HG03378 (cell line): ENCODE data around the gene PRKCE.

Experiments used
- ATAC-seq: cut with Tn5 transposase; IDR thresholded peaks from one replicate; pipeline ENCODE4 v1.9.1; 2021; ENCODE audit warnings: mild to moderate bottlenecking, moderate library complexity; ENCODE audit not compliant: unreplicated experiment

The PRKCE gene

DNA sequence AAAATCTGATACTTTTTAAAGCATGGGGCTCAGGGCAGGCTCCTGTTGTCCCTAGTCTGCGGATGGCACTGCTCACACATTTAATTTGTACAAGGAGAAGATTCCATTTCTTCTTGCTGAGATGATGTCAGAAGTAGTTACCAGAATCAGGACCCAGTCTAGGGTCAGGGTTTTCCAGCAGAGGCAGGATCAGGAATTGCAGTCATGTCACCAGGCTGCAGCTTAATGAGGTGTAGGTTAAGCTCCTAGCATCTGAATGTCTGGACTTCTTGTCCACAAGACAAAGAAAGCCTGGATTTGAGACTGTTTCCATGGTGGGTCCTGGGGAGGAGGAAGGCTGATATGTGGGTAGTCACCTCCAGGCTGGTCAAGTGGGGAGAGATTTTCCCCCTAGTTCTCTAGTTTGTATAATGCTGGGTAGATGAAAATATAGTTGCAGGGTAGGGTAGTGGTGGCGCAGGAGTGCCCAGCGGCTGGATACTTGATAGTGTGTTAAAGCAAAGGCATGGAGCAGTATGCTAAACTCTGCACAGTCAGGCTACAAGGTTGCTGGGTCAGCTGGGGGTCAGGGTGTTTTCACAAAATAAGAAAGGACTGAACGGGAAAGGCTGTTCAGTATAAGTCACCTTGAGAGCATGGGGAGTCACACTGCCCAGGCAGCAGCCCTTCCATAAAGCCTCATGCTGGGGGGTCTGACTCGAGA, 148.4 kb downstream of the PRKCE start:
- no peak for ATAC-seq

DNA sequence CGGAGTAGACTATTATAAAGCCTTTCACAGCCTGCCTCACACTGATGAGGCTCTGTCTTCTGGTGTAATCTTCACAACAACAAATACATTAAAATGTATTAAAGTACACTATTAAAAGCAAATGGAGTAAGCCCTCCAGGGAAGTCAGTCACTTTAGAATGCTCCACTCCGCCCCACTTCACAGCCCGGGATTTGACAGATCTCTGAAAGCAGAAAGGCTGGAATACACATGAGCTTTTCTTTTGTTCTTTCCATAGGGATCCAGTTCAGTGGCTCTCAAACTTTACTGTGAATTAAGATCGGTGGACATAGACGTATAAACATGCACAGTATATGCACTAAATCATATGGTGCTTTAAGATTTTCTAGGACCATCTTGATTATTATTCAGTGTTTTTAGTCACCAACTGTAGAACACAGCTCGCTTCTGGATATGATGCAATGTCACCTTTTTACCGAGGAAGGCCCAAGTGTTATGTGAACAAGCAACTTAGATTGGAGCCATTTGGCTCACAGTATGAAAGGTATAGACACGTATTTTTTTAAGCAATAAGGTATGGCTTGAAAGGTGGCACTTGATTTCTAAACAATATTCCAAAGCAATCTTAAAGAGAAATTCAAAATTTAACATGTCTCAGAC, 151.1 kb downstream of the PRKCE start:
- ATAC-seq, result no peak

DNA sequence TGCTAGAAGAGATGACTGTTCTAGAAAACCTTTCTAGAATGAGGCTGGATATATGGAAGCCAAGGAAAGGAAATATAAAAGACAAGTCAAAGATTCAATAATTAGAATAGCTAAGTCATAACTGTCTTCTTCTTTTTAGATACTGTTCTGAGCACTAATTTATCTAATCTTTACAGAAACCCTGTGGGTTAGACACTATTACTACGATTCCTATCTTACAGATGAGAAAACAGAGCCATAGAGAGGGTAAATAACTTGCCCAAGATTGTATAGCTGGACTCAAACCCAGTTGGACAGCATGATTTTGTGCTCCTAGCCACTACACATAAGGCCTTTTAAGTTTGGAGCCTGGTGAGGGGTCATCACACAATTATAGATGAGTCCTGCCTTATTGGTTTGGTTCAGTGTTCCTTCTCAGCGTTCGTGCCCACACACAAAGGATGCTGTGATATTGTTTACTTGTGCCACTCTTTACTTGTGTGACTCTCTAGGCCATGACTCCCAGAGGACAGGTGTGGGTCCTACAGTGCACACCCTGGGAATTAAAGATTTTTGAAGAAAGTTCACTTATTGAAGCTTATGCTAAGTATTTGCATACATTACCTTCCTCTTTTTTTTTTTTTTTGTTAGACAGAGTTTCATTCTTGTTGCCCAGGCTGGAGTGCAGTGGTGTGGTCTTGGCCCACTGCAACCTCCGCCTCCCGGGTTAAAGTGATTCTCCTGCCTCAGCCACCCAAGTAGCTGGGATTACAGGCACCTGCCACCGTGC, 153.7 kb downstream of the PRKCE start:
- no peak for ATAC-seq

DNA sequence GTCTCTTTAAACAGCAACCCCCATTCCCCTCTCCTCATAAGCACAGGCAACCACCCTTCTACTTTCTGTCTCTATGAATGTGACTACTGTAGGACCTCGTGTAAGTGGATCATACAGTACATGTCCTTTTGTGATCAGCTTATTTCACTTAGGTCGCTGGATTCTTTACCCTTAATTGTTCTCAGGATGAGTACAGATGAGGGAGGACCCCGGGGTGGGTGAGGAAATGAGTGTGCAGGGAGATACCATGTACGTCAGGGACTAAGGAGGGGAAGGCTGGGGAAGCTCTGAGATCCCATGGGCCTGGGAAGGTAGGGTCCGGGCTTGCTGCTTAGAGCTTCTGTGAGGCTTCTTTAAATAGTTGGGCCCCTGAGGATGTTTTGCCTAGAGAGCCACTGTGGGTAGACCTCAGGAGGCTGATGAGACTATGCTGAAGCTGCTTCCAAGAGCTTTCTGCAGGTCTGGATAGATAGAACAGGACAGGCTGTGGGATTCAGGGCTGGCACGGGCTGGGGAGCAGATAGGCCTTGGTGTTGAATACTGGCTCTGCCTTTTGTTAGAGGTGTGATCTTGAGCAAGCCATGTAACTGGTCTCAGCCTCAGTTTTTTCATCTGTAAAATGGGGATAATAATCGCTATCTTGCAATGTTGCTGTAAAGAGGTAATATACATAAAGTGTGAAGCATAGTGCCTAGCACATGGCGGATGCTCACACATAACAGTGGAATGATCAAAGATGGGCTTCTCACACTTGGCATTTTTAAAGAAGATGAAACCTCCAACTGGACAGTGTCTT, 155.3 kb downstream of the PRKCE start:
- ATAC-seq, result no peak

DNA sequence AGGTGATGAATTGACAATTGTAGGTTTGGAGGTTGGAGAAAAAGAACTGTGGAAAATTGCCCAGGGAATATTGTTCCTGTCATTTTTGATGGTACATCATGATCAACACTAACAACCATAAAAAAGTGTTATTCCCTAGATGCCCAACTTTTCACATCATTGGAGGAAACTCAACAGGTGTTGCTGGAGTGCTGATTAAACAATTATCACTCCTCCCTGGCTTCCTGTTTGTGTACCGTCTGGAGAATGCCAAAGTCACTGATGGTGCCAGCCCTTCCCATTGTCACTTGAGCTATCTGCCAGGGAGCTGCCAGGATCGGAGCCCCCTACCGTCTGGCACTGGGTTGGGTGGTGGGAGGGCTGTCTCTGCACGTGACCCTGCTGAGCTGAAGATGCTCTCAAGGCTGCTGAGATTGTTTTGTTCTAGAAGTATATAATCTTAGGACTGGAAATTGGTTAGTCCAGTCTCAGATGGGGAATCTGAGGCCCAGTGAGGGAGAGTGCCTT, 156.9 kb downstream of the PRKCE start:
- no peak for ATAC-seq

DNA sequence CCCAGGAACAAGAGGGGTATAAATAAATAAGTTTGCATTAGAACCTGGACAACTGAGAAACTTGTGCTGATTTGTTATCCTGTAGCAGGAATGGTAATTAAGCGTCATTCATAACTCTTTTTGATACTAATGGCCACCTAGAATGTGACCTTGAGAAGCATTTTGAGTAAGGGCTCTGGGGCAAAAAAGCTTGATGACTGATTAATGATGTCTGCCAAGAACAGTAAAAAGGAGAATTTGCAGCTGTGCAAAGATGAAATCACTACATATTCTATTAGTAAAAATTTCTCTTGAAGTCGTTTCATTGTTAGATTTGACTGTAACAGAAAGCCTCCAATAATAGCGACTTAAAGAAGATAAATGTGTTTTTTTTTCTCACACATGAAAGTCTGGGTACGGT, 157.7 kb downstream of the PRKCE start:
- ATAC-seq, result no peak

DNA sequence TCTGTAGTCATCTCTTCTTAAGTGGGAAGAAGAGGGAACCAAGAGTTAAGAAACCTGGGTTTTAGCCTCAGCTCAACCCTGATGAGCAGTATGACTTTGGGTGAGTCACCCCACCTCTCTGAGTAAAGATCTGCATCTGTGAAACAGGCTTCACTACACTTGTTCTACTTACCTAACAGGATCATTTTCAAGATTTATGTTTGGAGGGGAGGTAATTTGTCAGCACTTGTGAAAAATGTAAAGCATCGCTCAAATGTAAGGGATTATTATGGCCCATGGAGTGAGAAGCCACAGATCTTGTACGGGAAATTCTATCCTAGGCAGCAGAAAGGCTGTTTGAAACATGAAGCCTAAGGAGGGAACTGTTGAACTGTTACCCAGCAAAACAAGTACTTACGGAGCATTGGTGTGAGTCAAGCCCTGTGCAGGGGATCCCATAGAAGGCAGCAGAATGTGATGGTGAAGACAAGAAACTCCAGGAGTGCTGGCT, 160.6 kb downstream of the PRKCE start:
- no peak for ATAC-seq

DNA sequence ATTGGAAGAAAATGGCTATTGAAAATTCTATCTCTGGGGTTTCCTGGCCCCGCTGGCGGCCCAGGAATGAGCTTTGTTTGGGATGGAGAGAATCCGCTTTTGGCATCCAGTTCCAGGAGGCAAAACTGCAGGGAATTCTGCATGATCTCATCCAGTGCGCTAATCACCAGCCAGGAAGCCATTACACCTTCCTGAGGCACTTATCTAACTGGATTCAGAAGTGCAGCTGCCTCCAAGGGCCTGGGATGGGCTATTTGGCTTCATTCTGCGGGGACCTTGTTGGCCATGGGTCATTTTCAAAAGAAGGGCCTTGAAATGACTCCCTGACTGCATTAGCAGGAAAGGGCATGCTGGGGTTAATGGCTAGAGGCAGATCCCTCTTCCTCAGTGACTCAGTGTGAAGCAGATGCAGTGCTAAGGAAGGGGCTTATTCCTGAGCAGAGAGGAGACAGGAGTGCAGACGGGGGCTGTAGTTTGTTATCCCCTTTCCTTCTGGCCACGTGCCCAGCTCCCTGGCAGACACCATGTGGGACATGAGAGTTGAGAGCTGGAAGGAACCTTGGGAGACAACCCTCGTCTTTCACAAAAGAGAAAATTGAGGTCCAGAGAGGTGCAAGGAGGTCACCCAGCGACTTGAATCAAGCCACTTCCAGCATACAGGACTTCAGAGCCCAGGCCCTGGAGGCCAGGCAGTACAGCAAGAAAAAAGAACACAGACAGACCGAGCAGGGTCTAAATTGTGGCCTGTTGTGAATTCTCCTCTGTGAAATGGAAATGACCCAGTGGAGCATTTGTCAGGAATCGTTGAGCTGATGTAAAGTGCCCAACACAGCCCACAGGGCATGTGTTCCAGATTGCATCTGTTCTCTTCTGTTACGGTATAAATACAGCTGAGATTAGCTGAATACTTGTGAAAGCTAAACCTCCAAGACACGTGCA, 161.8 kb downstream of the PRKCE start:
- no peak for ATAC-seq

DNA sequence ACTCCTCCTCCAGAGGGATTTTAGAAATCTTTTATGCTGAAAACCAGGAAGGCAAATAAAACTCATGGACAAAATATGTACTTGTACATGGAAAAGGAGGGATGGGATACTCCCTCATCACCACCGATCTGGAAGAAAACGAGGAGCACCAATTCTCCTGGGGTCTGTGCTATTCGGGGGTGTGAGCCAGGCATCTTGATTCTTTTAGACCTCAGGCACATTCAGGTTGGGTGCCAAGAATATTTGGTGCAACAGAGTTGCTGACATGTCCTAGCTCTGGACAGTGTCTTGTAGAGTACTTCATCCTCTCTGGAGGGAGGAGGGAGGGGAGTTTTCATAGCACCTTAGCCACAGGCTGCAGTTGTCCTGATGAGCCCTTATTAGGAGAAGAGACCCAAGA, 163.0 kb downstream of the PRKCE start:
- no peak for ATAC-seq

DNA sequence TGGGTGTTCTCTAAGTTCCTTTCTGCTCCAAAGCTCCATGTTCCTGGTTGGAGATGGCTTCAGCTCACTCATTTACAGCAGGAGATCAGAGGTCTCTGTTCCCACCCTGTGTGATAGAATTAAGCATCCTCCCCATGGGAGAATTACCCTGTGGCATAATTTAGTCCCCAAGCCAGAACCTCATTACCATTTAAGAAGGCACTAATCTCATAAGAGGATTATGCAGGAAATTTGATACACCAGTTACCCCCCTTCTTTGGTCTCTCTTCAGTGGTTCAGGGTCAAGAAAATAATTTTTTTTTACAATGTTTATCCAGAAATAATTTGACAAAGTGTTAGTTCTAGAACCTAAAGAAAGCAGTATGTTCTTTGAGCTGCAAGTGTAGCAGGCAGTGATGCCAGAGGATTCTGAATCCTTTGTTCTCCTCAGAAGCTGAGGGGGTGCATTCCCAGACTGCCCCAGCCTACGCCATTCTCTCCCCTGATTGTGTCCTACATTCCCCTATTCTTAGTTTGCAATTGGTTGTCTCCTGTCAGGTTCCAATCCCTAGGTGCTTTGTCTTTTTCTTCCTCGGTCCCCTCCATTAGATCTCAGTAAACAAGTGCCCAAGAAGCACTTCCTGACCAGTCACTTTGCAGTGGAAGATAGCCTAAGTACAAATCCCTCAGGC, 163.6 kb downstream of the PRKCE start:
- ATAC-seq, result no peak

DNA sequence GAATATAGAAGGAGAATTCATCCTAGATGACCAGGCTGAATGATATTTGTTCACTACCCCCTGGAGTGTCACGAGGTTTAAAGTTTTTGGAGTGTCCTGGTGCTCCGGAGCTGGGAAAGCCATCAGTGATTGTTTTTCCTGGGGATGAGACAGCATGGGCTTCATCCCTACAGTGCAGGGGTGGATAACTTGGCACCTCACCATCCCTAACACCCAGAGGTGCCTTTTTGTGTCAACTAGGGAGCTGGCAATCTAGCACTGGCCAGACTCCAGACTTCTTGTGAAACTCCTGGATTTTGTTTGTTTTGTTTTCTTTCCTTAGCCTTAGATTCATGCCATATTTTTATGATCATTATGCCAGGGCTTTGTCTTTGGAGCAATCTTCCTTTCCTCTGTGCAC, 164.8 kb downstream of the PRKCE start:
- ATAC-seq, result no peak

DNA sequence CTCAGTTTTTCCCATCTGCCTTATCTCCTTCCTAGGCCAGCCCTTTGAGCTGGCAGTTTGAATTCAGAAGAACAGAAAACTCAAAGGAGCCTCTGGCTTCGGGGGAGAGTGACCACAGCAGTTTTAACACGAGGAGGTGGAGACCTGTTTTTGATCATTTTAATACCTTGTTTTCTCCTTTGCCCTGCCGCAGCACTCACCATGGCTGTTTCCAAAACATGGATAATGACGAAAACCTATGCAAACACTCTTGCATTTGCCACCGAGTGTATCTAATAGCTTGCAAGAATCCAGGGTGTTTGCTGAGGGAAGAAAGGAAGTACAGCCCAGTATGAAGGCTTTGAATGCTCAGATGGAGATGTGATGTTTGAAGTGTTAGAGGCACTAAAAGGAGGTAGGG, 167.1 kb downstream of the PRKCE start:
- no peak for ATAC-seq

DNA sequence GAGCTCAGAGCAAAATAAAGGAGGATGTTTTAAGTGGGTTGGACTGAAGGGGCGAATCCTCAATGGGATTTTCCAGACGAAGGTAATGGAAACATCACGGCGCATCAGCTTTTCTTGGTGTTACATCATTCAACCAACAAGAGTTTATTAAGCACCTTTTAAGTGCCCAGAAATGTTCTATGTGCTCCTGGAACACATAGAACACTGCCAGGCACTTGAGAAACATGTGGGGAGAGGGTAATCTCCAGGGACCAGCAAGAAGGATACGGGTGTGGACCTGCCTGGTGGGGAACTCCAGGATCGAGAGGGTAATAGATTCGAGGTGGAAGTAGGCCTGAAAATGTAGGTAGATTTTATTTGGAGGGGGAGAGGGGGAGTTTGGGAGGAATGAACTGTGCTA, 168.6 kb downstream of the PRKCE start:
- ATAC-seq, result no peak

DNA sequence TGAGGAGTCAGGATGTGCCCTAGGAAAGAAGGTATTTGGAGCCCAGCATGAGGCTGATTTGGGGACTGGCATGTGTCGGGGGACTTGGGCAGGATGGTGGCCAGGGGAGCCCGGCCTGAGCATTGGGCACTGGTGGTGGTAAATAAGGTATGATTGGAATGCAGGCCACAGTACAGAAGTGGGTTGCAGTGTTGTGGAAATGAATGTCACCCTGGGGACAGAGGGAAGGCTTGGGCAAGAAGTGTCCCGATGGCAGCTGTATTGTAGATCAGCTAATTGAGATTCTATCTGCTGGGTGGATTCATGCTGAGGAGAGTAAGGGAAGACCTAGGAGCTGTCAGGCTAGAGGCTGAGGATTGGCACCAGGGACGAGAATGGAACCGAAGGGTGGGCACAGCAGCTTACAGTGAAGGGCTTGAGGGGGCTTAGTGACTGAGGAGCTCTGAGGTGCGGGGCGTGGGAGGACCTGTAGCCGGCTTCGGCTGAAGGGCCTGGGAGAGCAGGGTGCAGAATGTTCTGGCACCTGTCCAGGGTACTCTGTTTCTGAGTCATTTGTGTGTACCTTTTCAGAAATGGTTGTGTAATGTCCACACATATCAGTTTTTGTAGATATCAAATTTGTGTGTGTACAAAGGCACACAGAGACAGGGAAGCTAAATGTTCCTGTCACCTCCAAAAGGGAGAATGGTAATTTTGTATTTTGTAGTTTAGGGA, 170.2 kb downstream of the PRKCE start:
- no peak for ATAC-seq

DNA sequence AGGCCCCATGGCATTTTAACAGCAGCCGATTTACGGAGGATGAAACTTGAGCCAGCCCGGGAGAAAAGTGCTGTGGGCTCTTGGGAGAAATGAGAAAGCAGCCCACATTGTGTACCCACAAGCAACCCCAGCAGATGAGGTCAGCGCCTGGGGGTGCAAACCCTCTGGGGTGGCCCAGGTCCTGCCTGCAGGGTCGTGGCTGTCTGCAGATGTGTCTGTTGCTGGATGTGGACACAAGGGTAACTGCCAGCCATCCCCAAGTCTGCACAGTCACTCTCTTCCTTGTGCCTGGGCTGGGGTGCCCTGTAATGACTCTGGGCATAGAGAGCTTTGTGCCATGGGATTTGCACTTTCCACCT, 170.8 kb downstream of the PRKCE start:
- no peak for ATAC-seq

DNA sequence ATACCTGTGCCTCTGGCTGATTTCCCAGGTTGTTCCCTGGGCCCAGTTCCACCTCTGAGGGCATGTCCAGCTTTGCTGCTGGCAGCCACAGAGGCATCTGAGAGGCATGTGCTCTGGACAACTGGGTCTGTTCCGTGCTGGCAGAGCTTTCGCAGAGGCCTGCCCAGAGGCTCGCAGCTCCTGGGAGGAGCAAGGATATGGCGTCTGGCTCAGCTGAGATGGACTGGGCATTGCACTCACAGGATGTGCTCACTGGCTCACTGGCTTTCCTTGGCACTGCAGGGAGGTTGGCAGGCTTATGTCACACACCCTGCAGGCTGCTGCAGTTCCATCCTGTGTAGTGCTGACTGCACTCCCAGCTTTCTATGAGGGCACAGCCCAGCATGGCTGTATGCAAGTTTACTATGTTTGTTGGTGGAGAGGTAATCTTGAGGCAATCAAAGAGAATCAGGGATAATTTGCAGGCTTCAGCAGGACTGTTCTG, 172.3 kb downstream of the PRKCE start:
- ATAC-seq, result no peak

DNA sequence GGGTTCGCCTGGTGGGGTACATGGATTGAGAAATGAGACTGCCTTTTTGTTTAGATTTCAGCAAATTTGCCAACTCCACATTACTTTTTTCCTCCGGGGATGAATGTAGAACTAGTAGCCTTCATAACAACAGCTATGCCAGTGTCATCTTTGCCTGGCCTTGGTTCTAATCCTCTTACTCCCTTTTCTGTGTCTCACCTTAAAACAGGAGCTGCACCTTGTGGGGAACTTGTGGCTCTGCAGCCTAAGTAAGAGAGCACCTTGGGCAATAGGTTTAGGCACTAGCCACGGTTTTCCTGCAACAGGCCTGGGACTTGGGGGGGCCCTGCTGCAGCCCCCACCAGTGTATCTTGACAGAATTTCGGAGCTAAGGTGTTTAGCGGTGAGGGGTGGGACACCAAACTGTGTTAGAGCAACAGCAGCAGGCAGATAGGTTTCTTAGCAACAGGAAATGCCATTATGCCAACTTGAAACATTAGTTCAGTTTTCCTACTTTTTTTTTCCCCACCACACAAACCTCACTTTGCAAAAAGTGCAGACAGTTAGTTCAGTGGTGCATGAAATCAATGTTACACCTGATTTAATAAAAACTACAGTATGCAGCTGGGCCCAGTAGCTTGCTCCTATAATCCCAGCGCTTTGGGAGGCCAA, 173.7 kb downstream of the PRKCE start:
- no peak for ATAC-seq

DNA sequence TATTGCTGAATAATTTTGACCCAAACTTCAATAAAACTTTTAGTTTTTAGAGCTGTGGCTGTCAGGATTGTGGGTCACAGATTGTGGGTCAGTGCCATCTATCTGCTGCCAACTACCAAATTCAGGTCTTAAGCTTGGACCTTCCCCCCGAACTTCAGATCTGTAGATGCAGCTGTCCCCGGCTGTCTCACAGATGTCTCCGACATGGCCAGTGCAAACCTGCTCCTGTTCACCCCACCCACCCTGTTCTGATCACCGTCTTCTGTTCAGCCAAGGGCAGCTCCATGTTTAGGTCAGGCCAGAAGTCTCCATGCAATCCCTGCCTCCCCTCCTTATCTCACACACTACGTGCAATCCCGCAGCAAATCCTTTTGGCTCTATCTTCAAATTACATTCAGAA, 175.0 kb downstream of the PRKCE start:
- ATAC-seq, result no peak
